ENCODE measurements around the gene ASNSD1. TPM values are rescaled to one million over a fixed set of nuclear protein-coding genes. Genes with fewer than 3 reads are reported as not detected.

The ASNSD1 gene
- total and polyA plus RNA-seq, 2 of the 13 experiments (the other 11 are each of a cell fraction or from before 2014, with no cell fraction given) = 35.1 to 96.6 TPM

GRCh38 chr2:189661148-189661956 is at the start of gene ASNSD1 (continued):
- TF ChIP-seq AHR (CRISPR knock-in tag; IDR thresholded peaks at IDR 0.05) = peak; percentile 96; the same call in 1 of the 2 replicates
- no peak for TF ChIP-seq GTF2F1 (IDR thresholded peaks at IDR 0.05; ENCODE audit: low read length)
- TF ChIP-seq ZKSCAN5 (CRISPR knock-in tag; IDR thresholded peaks at IDR 0.05) = 0 out of 2 replicates have a peak, but pooled peaks have one; percentile 49
- no peak for TF ChIP-seq CBX1 (IDR thresholded peaks at IDR 0.05; ENCODE audit: low read depth)
- TF ChIP-seq NFYB (CRISPR knock-in tag; IDR thresholded peaks at IDR 0.05) = peak; percentile 57; the same call in 1 of the 2 replicates
- peak; percentile 80 for TF ChIP-seq HDAC1 (CRISPR knock-in tag; IDR thresholded peaks at IDR 0.05)
- 0 out of 2 replicates have a peak, but pooled peaks have one; percentile 3 for TF ChIP-seq ZNF7 (CRISPR knock-in tag; IDR thresholded peaks at IDR 0.05)
- no peak for TF ChIP-seq ISX (CRISPR knock-in tag; conservative IDR thresholded peaks at IDR 0.05)
- peak; percentile 96 for TF ChIP-seq HIVEP1 (CRISPR knock-in tag; IDR thresholded peaks at IDR 0.05)
- TF ChIP-seq YY1 (IDR thresholded peaks at IDR 0.05; ENCODE audit: insufficient read depth, insufficient replicate concordance, low read depth, low read length) = peak; percentile 73
- peak; percentile 87 for TF ChIP-seq ZNF138 (CRISPR knock-in tag; IDR thresholded peaks at IDR 0.05; ENCODE audit: low read depth)
- TF ChIP-seq MBD4 (IDR thresholded peaks at IDR 0.05; ENCODE audit: borderline replicate concordance, low read length) = no peak
- peak; percentile 70; the same call in 1 of the 2 replicates for TF ChIP-seq ZNF430 (CRISPR knock-in tag; IDR thresholded peaks at IDR 0.05)
- TF ChIP-seq RFXAP (CRISPR knock-in tag; IDR thresholded peaks at IDR 0.05; ENCODE audit: borderline replicate concordance) = peak; percentile 76; the same call in 1 of the 2 replicates
- peak; percentile 98 for TF ChIP-seq CTCF (CRISPR knock-in tag; IDR thresholded peaks at IDR 0.05)
- TF ChIP-seq IRF2 (CRISPR knock-in tag; IDR thresholded peaks at IDR 0.05) = 0 out of 2 replicates have a peak, but pooled peaks have one; percentile 33
- TF ChIP-seq ATAD3A (CRISPR knock-in tag; IDR thresholded peaks at IDR 0.05) = 0 out of 2 replicates have a peak, but pooled peaks have one; percentile 63
- TF ChIP-seq NFIC (IDR thresholded peaks at IDR 0.05; ENCODE audit: low read length) = no peak
- TF ChIP-seq ZBTB46 (CRISPR knock-in tag; IDR thresholded peaks at IDR 0.05; ENCODE audit: borderline replicate concordance) = no peak
- TF ChIP-seq AFF4 (CRISPR knock-in tag; IDR thresholded peaks at IDR 0.05) = no peak
- peak; percentile 95 for TF ChIP-seq ZFP91 (CRISPR knock-in tag; IDR thresholded peaks at IDR 0.05; ENCODE audit: borderline replicate concordance)

Data from HepG2 (cell line).